Activated T-cell treated with anti-CD3 and anti-CD28 coated beads, Interleukin-2, amount 50 U/mL, for 48 hours (primary cell): ENCODE measurements around the gene NAB1.

Experiments
- DNase-seq, 2 experiments: peaks; one replicate each; pipeline ENCODE4 v3.0.0-alpha.2; 2020

Gene NAB1

DNA sequence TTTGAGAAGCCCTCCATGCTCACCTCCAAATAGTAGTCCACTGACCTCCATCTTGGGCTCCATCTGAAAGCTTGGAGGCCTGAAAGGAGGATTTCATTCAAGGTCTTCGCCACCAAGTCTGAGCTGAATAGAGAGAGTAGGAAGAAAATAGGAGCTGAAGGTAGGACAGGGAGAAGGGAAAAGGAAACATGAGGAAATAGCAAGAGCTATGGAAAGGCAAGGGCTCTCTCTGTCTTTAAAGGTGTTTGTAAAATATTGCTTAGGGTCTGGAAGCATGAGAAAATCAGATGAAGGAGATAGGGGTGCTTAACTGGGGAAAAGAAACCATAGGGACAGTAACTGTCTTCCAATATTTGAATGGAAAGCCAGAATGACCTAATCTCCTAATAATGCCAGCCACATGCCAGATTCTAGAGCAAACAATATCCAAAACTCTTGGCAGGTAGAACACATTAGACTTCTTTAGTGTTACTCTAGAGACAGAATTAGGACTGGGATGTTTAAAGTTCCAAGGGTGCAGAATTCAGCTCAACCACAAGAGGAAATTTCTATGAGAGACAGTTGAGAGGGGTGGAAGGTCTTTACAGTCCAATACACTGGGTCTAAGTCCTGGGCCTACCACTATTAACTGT lies 67.4 kb downstream of the NAB1 start:
- no peak for DNase-seq

DNA sequence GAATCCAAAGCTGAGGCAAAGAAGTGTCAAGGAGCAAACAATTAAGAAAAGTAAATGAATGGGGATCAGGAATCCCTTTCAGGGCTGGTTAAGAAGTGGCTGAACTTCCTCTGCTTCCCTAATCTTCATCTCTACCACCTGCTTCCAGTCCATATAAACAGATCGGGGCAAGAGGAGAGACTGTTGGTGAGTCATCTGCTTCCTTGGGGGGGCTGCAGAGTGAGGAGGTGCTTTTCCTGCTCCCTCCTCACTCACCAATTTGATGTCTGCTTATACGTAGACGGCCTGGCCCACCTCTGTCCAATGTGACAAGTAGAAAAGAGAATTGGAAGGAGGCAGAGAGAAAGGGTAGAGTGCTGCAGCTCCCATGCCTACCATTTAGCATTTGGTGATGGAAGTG lies 68.4 kb downstream of the NAB1 start:
- DNase-seq, result peak in 1 of 2 experiments; percentile 29

DNA sequence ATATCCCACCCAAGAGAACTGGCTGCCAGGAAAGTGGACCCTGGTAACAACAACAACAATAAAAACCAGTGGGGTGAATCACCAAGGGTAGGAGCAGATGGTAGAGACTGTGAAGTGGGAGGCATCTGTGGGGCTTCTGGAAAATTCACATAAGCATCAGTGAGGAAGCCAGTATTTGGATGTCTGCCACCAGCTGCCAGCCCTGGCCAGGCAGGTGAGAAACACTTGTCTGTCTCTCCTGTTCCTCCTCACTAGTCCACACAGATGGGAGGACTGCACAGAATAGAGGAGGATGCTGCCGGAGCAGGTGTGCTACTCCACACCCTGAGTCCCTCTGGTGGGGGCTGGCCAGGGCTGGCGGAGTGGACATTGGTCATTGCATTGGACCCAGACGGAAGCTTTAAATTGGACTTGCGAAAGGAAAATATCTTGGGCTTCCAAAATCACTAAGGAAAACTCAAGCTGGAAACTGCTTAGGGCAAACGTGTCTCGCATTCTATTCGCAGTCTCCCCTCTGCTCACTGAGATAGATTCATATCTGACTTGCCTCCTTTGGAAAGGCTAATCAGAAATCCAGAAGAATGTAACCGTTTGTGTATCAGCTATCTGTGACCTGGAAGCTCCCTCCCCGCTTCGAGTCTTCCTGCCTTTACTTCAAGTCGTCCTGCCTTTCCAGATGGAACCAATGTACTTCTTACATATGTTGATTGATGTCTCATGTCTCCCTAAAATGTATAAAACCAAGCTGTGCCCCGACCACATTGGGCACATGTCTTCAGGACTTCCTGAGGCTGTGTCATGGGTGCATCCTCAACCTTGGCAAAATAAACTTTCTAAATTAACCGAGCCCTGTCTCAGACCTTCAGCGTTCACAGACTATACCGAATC lies 69.1 kb downstream of the NAB1 start:
- peak; percentile 48 to 51 for DNase-seq

DNA sequence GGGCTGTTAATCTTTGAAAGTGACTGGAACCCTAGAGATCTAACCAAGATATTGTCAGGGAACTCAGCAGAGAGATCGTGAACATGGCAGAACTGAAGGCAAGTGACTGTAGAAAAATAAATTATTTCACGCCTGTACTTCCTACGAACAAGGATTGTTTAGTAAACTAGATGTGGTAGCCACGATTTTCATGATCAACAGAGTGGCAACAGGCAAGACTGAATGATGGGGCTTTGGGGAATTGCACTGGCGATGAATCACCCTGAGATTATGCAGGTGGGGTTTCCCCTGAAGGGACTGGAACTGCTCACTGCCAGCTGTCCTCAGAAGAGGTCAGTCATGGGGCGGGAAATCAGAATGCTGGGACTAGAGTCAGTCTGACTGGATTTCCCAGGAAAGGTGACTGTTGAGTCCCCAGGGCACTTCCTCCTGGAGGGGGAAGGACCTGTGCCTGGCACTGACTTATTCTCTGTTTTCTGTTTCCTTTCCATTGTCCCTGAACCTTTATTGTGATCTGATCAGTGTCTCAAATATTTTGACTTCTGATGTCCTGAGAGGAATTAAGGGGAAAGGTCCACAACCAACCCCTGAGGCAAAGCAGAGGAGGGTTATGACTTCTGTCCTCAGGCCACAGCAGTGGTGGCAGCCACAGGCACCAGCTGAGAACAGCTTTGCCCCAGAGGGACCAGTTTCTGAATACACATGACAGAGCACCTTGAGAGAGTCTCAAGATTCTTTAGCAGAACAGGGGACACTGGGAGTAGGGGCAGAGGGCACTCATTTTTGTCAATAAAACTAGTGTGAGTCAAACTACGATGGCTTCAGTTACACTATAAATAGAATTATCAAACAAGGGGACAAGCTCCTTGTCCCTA lies 70.0 kb downstream of the NAB1 start:
- DNase-seq, result peak; percentile 84 to 85

DNA sequence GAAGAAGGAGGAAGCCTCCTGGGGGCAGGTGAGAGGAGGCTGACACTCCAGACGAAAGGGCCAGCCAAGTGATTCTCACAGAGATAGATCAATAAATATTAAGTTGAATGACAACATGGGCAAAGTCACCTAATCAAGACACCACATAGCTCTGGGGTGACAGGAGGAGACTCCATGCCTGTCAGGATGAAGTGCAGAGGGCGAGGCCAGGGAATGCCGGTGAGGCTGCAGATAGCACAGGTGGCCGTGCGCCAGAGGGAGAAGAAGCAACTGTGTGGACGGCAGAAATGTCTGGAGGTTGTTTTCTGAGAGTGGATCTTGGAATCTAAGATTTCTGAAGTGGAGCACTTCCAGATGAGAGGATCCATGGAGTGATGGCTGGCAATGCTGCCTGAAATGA lies 71.4 kb downstream of the NAB1 start:
- DNase-seq, result no peak

DNA sequence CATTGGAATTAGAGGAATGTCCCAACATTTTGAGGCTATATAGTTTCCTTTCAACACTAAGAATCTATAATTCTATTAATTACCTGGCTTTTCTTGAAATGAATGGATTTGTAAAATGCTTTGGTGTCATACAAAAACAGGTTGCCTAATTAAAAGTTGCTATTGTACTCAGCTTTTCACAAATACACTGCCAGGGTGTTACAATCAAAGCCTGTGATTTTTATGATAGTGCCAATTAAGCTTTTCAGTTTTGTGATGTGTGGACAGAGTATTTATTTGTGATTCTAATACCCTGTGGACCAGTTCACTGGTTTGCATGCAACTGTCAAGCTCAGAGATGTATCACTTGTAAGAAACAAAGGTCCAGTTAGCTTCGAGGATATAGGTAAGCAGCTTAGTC lies 71.8 kb downstream of the NAB1 start:
- DNase-seq, result no peak

DNA sequence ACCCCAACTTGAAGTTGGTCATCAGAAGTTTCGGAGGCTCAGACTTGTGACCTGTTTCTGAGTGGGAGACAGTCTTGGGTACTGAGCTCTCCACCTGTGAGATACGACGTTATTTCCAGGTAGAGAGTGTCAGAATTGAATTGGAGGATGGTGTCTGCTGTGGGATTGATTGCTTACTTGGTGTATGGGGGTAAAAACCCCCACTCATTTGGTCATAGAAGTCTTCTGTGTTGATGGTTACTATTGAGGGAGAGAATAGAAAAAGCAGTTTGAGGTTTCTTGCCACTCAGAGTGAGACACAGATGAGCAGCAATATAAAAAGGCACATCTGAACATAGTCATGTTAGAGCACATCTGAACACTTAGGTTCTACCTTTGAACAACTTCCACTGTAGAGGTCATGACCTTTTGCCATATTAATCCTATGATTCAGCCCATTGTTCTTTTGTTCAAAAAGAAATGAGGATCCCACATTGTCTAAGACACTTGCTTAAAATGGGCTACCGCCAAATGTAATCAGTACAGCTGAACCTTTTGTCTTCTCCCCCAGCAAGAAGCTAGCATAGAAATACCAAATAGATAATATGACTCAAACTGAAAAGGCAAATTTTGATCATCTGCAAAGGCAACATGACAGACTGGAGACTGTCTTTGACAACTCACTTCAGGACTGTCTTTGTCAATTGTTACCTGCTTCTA lies 73.3 kb downstream of the NAB1 start:
- peak; percentile 44 to 58 for DNase-seq

DNA sequence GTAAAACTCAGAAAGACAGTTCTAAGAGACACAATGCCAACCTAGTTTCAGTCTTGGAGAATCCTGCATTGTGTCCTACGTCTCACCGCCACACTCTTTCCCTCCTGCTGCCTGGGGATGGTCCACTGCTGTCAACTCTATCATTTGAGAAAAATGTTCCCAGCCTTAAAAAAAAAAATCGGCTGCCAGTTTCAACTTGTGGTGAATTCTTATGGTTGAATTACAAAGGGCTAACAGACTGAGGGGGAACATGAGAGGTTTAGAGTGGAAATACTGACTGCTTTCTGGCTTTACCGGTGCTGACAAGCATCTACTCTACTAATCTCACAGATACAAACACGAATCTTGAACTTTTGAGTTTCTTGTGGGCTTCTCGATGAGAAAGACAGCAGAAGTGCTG lies 74.0 kb downstream of the NAB1 start:
- peak; percentile 46 to 53 for DNase-seq

DNA sequence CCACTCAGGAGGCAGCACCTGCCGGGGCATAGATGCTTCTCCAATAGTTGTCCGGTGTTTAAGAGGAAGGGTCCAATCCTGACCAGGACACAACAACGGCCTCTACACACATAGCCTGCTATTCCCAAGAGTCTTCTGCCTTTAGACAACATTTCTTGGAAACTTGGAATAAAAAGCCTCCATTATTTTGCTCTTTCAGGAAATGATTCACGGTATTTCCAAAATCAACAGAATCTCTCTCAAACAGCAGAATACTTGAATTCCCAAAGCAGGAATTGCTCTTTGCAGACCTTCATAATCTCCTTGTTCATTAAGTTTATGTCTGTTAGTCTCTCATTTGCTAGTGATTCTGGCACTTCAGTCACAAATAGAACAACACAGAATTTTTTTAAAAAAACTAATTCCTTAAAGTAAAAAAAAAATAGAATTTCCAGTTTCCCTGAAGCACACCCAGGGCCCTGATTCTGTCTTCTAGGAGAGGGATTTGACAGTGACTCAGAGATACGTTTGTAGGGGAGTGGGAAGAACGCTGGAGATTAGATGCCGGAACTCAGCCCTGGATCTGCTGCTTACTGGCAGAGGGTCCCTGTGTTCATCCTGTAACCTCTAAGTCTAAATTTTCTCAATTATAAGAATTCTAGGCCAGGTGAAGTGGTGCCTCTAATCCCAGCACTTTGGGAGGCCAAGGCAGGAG lies 74.7 kb downstream of the NAB1 start:
- peak in 1 of 2 experiments; percentile 36 for DNase-seq

DNA sequence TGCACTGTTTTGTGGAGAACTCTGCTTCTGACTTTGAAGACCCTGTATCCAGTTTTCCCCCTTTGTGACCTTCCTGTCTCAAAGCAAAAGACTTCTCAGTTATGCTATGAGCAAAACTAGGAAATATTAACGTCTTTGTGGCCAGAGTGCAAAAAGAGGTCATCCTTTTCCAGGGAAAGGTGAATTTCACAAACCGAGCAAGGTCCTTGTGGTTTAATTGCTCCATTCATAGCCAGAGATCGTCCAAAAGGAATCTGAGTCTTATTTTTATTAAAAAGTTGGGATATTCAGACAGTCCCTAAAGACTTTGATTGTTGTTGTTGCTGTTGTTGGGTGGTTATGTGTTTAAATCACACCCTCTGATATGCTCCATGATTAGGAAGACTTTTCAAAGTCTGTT lies 77.4 kb downstream of the NAB1 start:
- DNase-seq, result no peak

DNA sequence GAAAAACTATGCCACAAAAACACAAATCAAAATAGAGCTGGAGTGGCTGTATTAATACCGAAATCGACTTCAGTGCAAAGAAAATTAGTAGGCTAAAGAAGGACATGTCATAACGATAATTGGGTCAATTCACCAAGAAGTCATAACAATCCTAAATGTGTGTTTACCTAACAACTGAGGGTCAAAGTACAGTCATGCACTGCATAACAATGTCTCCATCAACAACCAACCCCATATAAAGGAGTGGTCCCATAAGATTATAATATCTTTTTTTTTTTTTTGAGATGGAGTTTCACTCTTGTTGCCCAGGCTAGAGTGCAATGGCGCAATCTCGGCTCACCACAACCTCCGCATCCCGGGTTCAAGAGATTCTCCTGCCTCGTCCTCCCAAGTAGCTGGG lies 87.5 kb downstream of the NAB1 start:
- DNase-seq, result no peak

DNA sequence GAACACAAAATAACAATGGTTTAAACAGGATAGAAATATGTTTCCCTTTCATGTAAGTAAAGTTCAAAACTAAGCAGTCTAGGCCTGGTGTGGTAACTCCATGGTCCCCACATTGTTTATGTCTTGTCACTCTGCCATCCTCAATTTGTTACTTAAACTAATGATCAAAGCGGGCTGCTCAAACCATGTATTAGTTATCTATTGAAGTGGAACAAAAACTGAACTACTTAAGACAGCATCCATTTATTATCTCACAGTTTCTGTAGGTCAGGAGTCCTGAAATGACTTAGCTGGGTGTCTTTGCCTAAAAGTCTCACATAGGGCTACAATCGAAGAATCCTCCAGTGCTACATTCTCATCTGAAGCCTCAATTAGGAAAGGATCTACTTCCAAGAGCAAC lies 91.6 kb downstream of the NAB1 start:
- no peak for DNase-seq
